ENCODE data around the gene TMEM213.

TMEM213 gene

DNA sequence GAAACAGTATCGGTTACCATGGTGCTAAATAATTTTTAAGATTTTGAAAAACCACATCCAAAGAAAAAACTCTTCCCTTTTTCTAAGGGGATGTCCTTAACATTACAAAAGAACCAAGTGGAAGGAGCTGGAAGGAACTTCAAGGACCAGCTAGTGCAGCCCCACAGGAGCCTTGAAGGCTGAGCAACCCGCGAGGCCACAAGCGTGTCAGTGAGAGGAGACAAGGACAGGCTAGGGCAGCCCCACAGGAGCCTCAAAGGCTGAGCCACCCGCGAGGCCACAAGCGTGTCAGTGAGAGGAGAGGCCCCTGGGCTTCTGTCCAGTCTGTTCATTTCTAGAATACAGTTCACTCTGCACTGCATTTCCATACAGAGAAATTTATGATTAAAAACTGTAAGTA lies 80.3 kb downstream of the TMEM213 start:
- no peak for DNase-seq

- no peak for DNase-seq
These were observed 81.1 kb downstream of the TMEM213 start for GRCh38 chr7:138878856-138879255.

GRCh38 chr7:138879356-138879755 lies 81.6 kb downstream of the TMEM213 start:
- DNase-seq: no peak

DNA sequence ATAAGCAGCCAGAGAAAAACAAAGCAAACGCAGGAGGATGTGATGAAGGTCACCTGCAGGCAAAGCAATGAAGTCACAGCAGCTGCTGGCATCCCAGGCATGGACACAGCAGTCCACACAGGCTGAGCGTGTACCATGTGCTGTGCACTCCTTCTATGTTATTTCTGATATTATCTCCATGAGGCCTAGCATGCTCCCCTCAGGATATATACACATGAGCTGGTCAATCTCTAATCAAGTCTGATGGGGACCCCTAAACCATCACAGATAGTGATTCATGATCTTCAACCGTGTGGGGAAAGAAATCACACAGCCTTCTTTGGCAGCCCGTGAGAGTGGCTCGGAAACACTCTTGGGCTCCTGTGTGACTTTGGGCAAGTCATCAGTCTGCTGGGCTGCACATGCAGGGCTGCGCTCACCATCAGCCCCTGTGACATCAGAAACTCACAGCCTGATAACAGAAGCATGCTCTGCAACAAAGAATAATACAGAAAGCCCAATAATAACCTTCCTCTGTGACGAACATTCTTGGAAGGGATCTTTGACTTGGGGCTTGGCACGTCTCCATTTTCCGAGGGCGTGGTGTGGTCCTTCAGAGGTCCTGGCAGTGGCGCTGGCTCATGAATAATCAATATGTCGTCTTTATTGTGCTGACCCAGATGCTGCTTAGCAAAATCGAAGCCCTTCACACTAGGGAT lies 83.2 kb downstream of the TMEM213 start:
- no peak for DNase-seq

DNA sequence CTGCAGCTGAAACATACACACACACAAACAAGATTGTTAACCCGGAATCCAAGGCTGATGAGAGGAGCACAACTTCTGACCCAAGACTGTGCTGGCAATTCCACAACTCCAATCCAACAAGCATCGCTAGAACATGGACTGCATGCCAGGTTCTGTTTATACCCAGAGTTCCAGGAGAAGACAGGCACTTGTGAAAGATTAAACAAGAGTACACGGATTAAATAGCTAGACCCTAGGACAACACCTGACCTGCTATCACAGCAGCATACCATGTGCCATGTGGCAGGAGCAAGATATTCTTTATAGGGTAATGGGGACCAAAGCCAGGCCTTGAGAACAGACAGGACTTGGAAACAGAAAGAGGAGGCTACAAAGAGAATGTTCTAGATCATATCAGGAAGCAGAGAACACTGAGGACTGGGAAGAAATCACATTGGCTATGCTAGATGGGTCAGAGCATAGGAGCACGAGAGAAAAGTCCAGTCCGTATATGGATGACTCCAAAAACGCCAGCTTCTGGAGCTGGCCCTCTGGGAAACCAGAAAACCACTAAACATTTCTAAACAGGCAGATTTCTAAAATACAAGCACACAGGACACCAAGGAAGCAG lies 83.9 kb downstream of the TMEM213 start:
- no peak for DNase-seq

DNA sequence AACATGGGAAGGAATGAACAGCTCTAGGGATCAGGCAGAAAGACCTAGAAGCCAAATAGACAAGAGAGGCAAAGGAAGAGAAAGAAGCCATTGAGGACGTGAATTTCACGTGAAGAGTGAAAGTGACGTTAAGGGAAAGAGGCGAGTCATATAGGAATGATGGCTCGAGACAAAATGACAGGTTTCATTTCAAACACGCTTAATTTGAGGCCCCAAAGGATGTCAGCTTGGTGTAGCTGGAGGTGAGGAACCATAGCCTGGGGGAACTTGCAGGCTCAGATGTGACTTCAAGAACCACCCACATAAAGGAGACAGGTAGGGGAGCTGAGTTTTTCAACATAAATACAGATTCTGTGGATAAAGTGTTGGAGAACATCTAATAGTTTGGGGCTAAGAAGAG lies 84.5 kb downstream of the TMEM213 start:
- DNase-seq: no peak

DNA sequence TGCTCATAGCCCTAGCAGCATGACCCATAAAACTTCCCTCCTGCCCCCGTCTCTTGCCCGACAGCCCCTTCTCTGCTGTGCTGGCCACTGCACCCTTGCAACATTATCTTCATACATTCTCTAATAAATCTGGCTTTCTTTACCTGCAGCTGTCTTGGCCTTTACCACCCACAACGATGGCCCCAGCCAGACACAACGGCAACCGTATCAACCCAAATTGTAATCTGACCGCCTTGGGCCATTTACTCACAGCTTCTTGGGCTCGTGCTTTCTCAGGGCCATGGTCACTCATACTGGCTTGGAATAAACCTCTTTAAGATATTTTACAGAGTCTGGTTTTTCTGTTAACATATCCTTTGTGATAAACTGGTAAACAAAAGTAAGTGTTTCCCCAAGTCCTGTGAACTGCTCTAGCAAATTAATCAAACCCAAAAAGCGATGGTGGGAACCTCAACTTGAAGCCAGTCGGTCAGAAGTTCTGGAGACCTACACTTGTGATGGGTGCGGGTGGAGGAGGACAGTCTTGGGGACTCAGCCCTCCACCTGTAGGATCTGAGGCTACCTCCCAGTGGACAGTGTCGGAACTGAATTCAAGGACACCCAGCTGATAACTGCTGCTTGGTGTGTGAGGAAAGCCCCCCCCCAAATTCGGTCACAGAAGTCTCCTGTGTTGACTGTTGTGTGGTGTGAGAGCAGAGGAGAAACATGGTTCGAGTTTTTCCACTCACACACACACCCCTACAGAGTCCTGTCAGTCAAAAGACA lies 87.8 kb downstream of the TMEM213 start:
- DNase-seq: no peak

DNA sequence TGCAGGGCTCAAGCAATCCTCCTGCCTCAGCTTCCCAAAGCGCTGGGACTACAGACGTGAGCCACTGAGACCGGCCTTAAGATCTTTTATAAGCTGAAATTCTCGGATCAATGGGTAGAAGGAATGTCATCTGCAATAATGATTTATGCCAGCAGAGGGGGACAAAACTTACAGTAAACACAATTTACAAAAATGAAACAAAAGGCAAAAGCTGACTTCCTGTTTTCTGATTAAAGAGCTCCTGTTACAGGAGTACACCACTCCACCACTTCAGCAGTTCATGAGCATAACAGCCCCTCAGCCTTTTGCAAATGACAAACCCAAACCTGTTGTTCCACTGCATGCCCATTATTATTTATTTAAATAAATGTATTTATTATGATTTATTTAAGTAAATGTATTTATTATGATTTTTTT lies 88.7 kb downstream of the TMEM213 start:
- peak; percentile 32 for DNase-seq

DNA sequence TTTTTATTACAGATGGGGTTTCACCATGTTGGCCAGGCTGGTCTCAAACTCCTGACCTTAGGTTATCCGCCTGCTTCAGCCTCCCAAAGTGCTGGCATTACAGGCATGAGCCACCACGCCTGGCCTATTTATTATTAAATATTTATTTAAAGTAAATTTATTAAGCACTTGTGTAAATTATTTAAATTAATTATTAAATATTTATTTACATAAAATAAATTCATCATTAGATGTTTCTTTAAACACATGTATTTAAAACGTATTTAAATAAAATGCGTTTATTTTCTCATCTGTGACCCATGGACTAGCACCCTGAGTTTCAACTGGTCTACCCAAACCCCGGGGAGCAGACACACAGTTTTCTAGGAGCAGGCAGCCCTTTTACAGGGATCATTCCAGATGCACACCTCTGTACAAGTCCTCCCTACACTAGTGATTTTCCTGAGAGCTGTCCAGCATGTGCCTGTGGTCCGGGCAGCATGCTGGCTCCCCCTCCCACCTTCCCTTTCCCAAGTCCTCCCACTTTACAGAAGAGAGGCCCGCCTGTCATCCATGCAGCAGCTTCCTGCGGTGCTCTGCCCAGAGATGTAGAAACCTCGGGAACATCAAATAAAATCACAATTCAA lies 89.4 kb downstream of the TMEM213 start:
- no peak for DNase-seq

Measured in NCI-H226 (cell line).